K562 (cell line): ENCODE results near the gene GABRA5. TPM values are rescaled to one million over a fixed set of nuclear protein-coding genes. Genes with fewer than 3 reads are reported as not detected.

Experiments
- ATAC-seq: fragments of 200-7000 bp; cut with Tn5 transposase; 3 replicates; pipeline ENCODE4 v1.9.1; 2020; ENCODE audit warnings: moderate library complexity
- BruUV-seq: library from RNA; stranded (reverse); fragments of 400-500 nt; replicated peaks from 2 replicates; lab custom pipeline; 2021; lab: Mats Ljungman, UMichigan
- CTCF ChIA-PET: fragments of 300-600 bp; formaldehyde crosslinking; extraction: SDS; loops from one replicate; lab custom pipeline; 2021; ENCODE audit warnings: low intra/inter-chr PET ratio; lab: Yijun Ruan, JAX
- POLR2A ChIA-PET: fragments of 300-600, 350-650 bp; sonication (Branson Sonifier 250); formaldehyde crosslinking; extraction: SDS; loops from one replicate; lab custom pipeline; 2021; ENCODE audit warnings: antibody characterized with exemption, inconsistent platforms; lab: Yijun Ruan, JAX
- DNase-seq, 4 experiments: peaks; one replicate each; pipeline versions ENCODE4 v3.0.0 to v3.0.0-alpha.2; 2011 to 2018; ENCODE audit warnings: low spot score in 3 of 4, mixed read lengths in 3 of 4; ENCODE audit errors: extremely low read depth in 1 of 4
- FAIRE-seq: peaks from 2 replicates; lab custom pipeline; 2011; peaks lifted over from hg19 to GRCh38; lab: Jason Lieb, UNC
- H2AFZ ChIP-seq: 2 replicates; pipeline ENCODE4 v1.6.0; 2011; ENCODE audit warnings: low read depth, low read length, control low read depth, inconsistent platforms
- H3K27ac ChIP-seq: fragments of 200-600 bp; 3 replicates; pipeline ENCODE4 v1.8.0; 2011; ENCODE audit warnings: low read depth, mild to moderate bottlenecking, control low read depth, inconsistent platforms, low read length, moderate library complexity, mixed read lengths; ENCODE audit errors: extremely low read depth
- H3K27me3 ChIP-seq, 2 experiments: fragments of 300-600 bp in 1 of 2; 2 replicates in 1 of 2; 3 replicates in 1 of 2; pipeline versions ENCODE4 v1.6.0 to v1.8.0; 2011; ENCODE audit warnings: inconsistent platforms in 2 of 2, low read length in 2 of 2, mild to moderate bottlenecking in 1 of 2, mixed read lengths in 1 of 2, moderate library complexity in 1 of 2; ENCODE audit not compliant: control insufficient read depth in 2 of 2, insufficient read depth in 2 of 2
- H3K36me3 ChIP-seq: fragments of 300-600 bp; 3 replicates; pipeline ENCODE4 v1.8.0; 2011; ENCODE audit warnings: mild to moderate bottlenecking, low read length, inconsistent platforms; ENCODE audit not compliant: control insufficient read depth, insufficient read depth
- H3K4me1 ChIP-seq, 2 experiments: fragments of 200-600 bp in 1 of 2; replicated peaks in 1 of 2; 2 replicates in 1 of 2; 3 replicates in 1 of 2; pipeline versions ENCODE4 v1.5.1 to v1.8.0; 2011; ENCODE audit warnings: inconsistent platforms in 2 of 2, low read length in 2 of 2, mild to moderate bottlenecking in 1 of 2, mixed read lengths in 1 of 2, moderate library complexity in 1 of 2; ENCODE audit not compliant: control insufficient read depth in 2 of 2, insufficient read depth in 2 of 2
- H3K4me2 ChIP-seq: 2 replicates; pipeline ENCODE4 v1.6.1; 2011; ENCODE audit warnings: low read length, control low read depth, inconsistent platforms, mixed read lengths; ENCODE audit not compliant: insufficient read depth
- H3K4me3 ChIP-seq: fragments of 200-600 bp; sonication (generic), shearing (Covaris generic); 2 replicates; pipeline ENCODE4 v1.5.1; 2016; ENCODE audit warnings: control low read depth, inconsistent platforms
- H3K79me2 ChIP-seq: fragments of 200-600 bp; 3 replicates; pipeline ENCODE4 v1.8.0; 2011; ENCODE audit warnings: low read length, inconsistent platforms; ENCODE audit not compliant: control insufficient read depth, insufficient read depth
- H3K9ac ChIP-seq, 2 experiments: 2 replicates each; pipeline versions ENCODE4 v1.6.0 to v1.6.1; 2011; ENCODE audit warnings: low read depth in 2 of 2, low read length in 2 of 2, control low read depth in 1 of 2, inconsistent platforms in 1 of 2, mild to moderate bottlenecking in 1 of 2, mixed read lengths in 1 of 2; ENCODE audit not compliant: insufficient read depth in 1 of 2
- H3K9me1 ChIP-seq: one replicate; pipeline ENCODE4 v1.6.0; 2011; ENCODE audit warnings: inconsistent platforms, mild to moderate bottlenecking, low read length, moderate library complexity; ENCODE audit not compliant: control insufficient read depth, insufficient read depth
- H3K9me3 ChIP-seq: replicated peaks from 2 replicates; pipeline ENCODE4 v1.5.1; 2011; ENCODE audit warnings: low read depth, low read length, inconsistent platforms; ENCODE audit not compliant: control insufficient read depth, insufficient read depth
- H4K20me1 ChIP-seq: replicated peaks from 2 replicates; pipeline ENCODE4 v1.6.1; 2011; ENCODE audit warnings: low read length, inconsistent platforms, mixed read lengths; ENCODE audit not compliant: control insufficient read depth, insufficient read depth
- CREM ChIP-seq: IDR thresholded peaks from 2 replicates; pipeline ENCODE4 v1.6.1; 2014; ENCODE audit warnings: antibody characterized with exemption, low read depth
- E2F3 ChIP-seq: fragments of 250-450 bp; sonication (Bioruptor Pico); IDR thresholded peaks from 2 replicates; pipeline ENCODE4 v1.4.0; 2020; ENCODE audit warnings: mild to moderate bottlenecking
- E2F5 ChIP-seq: sonication (generic); formaldehyde crosslinking; IDR thresholded peaks from 2 replicates; pipeline ENCODE4 v1.8.0; 2022; ENCODE audit warnings: mild to moderate bottlenecking, missing genetic modification reagents
- SOX6 ChIP-seq: fragments of 450-650 bp; IDR thresholded peaks from 2 replicates; pipeline ENCODE4 v1.6.1; 2014; ENCODE audit warnings: mild to moderate bottlenecking
- SRSF3 ChIP-seq: fragments of 200-400 bp; formaldehyde crosslinking; IDR thresholded peaks from 2 replicates; pipeline ENCODE4 v1.6.1; 2016; ENCODE audit warnings: mild to moderate bottlenecking, low read length, moderate library complexity; ENCODE audit not compliant: insufficient read depth
- SRSF7 ChIP-seq: fragments of 200-400 bp; formaldehyde crosslinking; optimal IDR thresholded peaks from 2 replicates; pipeline ENCODE3; 2017; ENCODE audit warnings: mild to moderate bottlenecking, low read depth, low read length
- UBTF ChIP-seq, 2 experiments: IDR thresholded peaks; 2 replicates each; pipeline ENCODE4 v1.6.1; 2012; ENCODE audit warnings: improper control_type of control experiment in 2 of 2, low read depth in 2 of 2, low read length in 2 of 2, borderline replicate concordance in 1 of 2
- ZNF354B ChIP-seq: fragments of 250-450 bp; sonication (Bioruptor Pico); IDR thresholded peaks from 2 replicates; pipeline ENCODE4 v1.4.0; 2020
- ZNF57 ChIP-seq: fragments of 450-650 bp; formaldehyde crosslinking; IDR thresholded peaks from 2 replicates; pipeline ENCODE4 v1.4.0; 2020; ENCODE audit warnings: mild to moderate bottlenecking, moderate library complexity
- ZNF668 ChIP-seq: fragments of 250-450 bp; sonication (Bioruptor Pico); IDR thresholded peaks from 2 replicates; pipeline ENCODE4 v1.8.0; 2022; ENCODE audit warnings: mild to moderate bottlenecking, inconsistent platforms
- WGBS: fragments of 100-300 bp; shearing (Covaris generic); methylation state at CpG from one replicate; pipeline ENCODE4 v1.1.6; 2016; ENCODE audit warnings: low coverage, mixed read lengths; ENCODE audit not compliant: insufficient coverage; ENCODE audit errors: missing lambda C conversion rate; 5-methylcytosine and 5-hydroxymethylcytosine counted together
- in situ Hi-C: fragments of 300-500 bp; cut with MboI; formaldehyde crosslinking; loops from 4 replicates; pipeline ENCODE4 v1.15.0; 2018; ENCODE audit warnings: inconsistent platforms, mixed read lengths
- intact Hi-C: fragments of 100-400 bp; cut with micrococcal nuclease; formaldehyde crosslinking; loops from 2 replicates; pipeline ENCODE4 v1.14.2; 2022
- polyA plus RNA-seq, 8 experiments: library from polyadenylated mRNA; depleted of rRNA in 4 of 8; stranded (reverse) in 5 of 8; unstranded in 3 of 8; fragments of >200 nt; fragmentation: Nextera tagmentation in 2 of 8; fragmentation: Illumina TruSeq in 1 of 8; extraction: Ambion mirVana in 2 of 8; extraction: Trizol in 1 of 8; gene quantifications; 2 replicates each; pipeline versions ENCODE4 v1.2.1 to v1.2.3, GENCODE V29; 2011 to 2014; ENCODE audit warnings: inconsistent platforms in 1 of 8, missing spikeins in 1 of 8
- total RNA-seq, 7 experiments: library from RNA; depleted of rRNA in 6 of 7; stranded (reverse); fragments of >200 nt in 6 of 7; fragmentation: Illumina TruSeq in 2 of 7; extraction: Trizol in 2 of 7; gene quantifications; 2 replicates each; pipeline versions ENCODE4 v1.2.1 to v1.2.3, GENCODE V29; 2011 to 2021; ENCODE audit warnings: low replicate concordance in 1 of 7

Gene GABRA5
- total and polyA plus RNA-seq, 9 of the 15 experiments (the other 6 are each of a cell fraction or from before 2014, with no cell fraction given), result not detected

- no peak overlapping the region for H3K27ac ChIP-seq
Observed at GRCh38 chr15:26850161-26850560, 16.7 kb upstream of the GABRA5 start.

More at GRCh38 chr15:26850161-26850560, 16.7 kb upstream of the GABRA5 start:
- H3K36me3 ChIP-seq, result no peaks in the 10 kb centered on the region
- no peak overlapping the region for H3K9ac ChIP-seq
- WGBS, result 0% methylated on average over 3 of the region's 3 CpGs
- peaks cover 0 to 4% of the 10 kb centered on the region in 2 experiments; a peak in 3 of 5 replicates for H3K27me3 ChIP-seq
- no peaks in the 10 kb centered on the region for H3K9me3 ChIP-seq
- H3K79me2 ChIP-seq, result no peaks in the 10 kb centered on the region
- no TSS peak for BruUV-seq
- no peak for TF ChIP-seq SOX6
- TF ChIP-seq E2F3, result no peak
- no peak for TF ChIP-seq ZNF354B (CRISPR knock-in tag)
- TF ChIP-seq SRSF3, result no peak
- TF ChIP-seq ZNF668 (CRISPR knock-in tag), result no peak
- no peak for TF ChIP-seq UBTF (IDR thresholded peaks at IDR 0.05; ENCODE audit: borderline replicate concordance in 1 of 2, low read depth in 2 of 2, low read length in 2 of 2)
- TF ChIP-seq ZNF57 (CRISPR knock-in tag), result no peak
- no peak for TF ChIP-seq SRSF7
- no peak for TF ChIP-seq CREM
- no peak for TF ChIP-seq E2F5 (CRISPR knock-in tag)
- H3K9me1 ChIP-seq, result no peaks in the 10 kb centered on the region
- H3K4me1 ChIP-seq, result no peaks in the 10 kb centered on the region
- in situ Hi-C loops (loop anchor here (25.0 kb wide), 1 partner anchor 1338 kb away; no protein-coding TSS in a partner anchor), intact Hi-C loops (no loop called here)
- H2AFZ ChIP-seq, result no peak overlapping the region
- POLR2A ChIA-PET, result no interaction called here
- ATAC-seq (no peak), FAIRE-seq (no peak), DNase-seq (no peak)
- CTCF ChIA-PET, result no interaction called here
- no peak overlapping the region for H3K4me3 ChIP-seq
- H4K20me1 ChIP-seq, result no peaks in the 10 kb centered on the region
- H3K4me2 ChIP-seq, result no peak overlapping the region
